Peyer's patch (tissue), 4 donors: ENCODE results near the gene ZFPL1. TPM values are rescaled to one million over a fixed set of nuclear protein-coding genes. Genes with fewer than 3 reads are reported as not detected.

Source experiments
- DNase-seq, 3 donors: peaks; one replicate each; pipeline ENCODE4 v3.0.0-alpha.2; 2017 to 2019
- H3K27ac ChIP-seq, 4 donors: fragments of 200-600 bp; sonication (generic); one replicate each; pipeline ENCODE4 v1.5.1; 2016 to 2019
- H3K27me3 ChIP-seq, 2 donors: fragments of 200-600 bp; sonication (generic); one replicate each; pipeline ENCODE4 v1.5.1; 2019
- H3K36me3 ChIP-seq, 3 donors: fragments of 200-600 bp; sonication (generic); one replicate each; pipeline ENCODE4 v1.5.1; 2016 to 2019
- H3K4me1 ChIP-seq, 4 donors: fragments of 200-600 bp; sonication (generic); one replicate each; pipeline ENCODE4 v1.5.1; 2016 to 2019
- H3K4me3 ChIP-seq, 4 donors: fragments of 200-600 bp; sonication (generic); 1 replicate in 3 of 4; 2 replicates in 1 of 4; pipeline ENCODE4 v1.5.1; 2016 to 2019; ENCODE audit warnings: mild to moderate bottlenecking in 1 of 4
- H3K9me3 ChIP-seq, 4 donors: fragments of 200-600 bp; sonication (generic); one replicate each; pipeline ENCODE4 v1.5.1; 2016 to 2019; ENCODE audit warnings: mild to moderate bottlenecking in 1 of 4
- CTCF ChIP-seq, 6 experiments: fragments of 450-650 bp in 4 of 6; fragments of 200-600 bp in 2 of 6; sonication (generic) in 1 of 6; IDR thresholded peaks; one replicate each; pipeline ENCODE4 v1.5.1; 2017 to 2019; ENCODE audit warnings: antibody characterized with exemption in 6 of 6, mild to moderate bottlenecking in 3 of 6, moderate library complexity in 1 of 6
- POLR2A ChIP-seq, 2 donors: fragments of 450-650 bp; IDR thresholded peaks; one replicate each; pipeline ENCODE4 v1.5.1; 2017; ENCODE audit warnings: antibody characterized with exemption in 2 of 2, mild to moderate bottlenecking in 2 of 2, moderate library complexity in 2 of 2
- total RNA-seq, 4 donors: library from RNA; depleted of rRNA; stranded (reverse); fragments of >200 nt; gene quantifications; one replicate each; pipeline ENCODE4 v1.1.0, GENCODE V29; 2016

ZFPL1 gene
- total RNA-seq, 4 donors from 2014 or later, result 53.9 to 67.6 (median 55.5) TPM

DNA sequence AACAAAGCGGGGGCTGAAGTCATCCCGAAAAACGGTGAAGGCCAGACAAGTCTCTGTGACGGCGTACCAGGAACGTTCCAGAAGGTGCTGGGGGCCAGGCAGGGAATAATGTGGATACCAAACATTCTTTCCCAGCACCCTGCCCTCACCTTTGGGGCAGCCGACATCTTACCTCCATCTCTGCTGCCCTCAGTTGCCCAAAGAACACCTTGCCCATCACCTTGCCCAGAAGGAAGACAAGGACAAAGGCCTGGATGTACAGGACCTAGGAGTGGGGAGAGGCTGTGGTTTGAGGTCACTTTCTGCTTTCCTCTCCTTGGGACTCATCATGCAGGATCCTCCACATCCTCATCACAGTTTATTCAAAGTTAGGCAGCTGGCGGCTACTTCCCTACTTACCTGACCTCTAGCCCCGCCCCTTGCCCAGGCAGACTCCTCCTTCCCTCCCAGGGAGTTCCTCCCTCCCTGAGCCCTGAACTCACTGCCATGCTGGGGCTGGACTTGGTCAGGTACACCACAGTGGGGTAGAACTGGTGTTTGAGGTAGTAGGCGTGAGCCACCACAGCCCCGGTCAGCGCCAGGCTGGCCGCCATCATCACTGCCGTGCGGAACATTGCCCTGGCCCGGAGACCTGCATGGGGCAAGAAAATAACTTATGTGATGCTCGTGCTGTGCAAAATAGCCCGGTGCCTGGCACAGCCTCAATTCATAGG is 49.1 kb downstream of the ZFPL1 start:
- H3K9me3 ChIP-seq, result no peaks in the 10 kb centered on the region
- peaks cover 0 to 48% (median 0%) of the 10 kb centered on the region in 3 donors for H3K36me3 ChIP-seq
- TF ChIP-seq POLR2A (IDR thresholded peaks at IDR 0.05) (peak; percentile 25 to 56), CTCF (IDR thresholded peaks at IDR 0.05) (no peak)
- peaks cover 0 to 30% (median 13%) of the 10 kb centered on the region in 4 donors for H3K4me1 ChIP-seq
- H3K27ac ChIP-seq, result peak overlapping the region; percentile 96 to 99 (median 98)
- DNase-seq, result peak; percentile 86 to 97 (median 96)
- H3K4me3 ChIP-seq, result peak overlapping the region; percentile 81 to 96 (median 86)
- H3K27me3 ChIP-seq, result no peaks in the 10 kb centered on the region

GRCh38 chr11:65133724-65134123 is 49.7 kb downstream of the ZFPL1 start:
- H3K9me3 ChIP-seq, result no peaks in the 10 kb centered on the region
- H3K4me3 ChIP-seq, result peak overlapping the region; percentile 81 to 96 (median 86)
- no peak for TF ChIP-seq POLR2A (IDR thresholded peaks at IDR 0.05)
- TF ChIP-seq CTCF (IDR thresholded peaks at IDR 0.05), result no peak
- DNase-seq, result peak in 2 of 3 donors; percentile 50
- H3K36me3 ChIP-seq, result peaks cover 0 to 42% (median 0%) of the 10 kb centered on the region in 3 donors
- peak overlapping the region; percentile 96 to 99 (median 98) for H3K27ac ChIP-seq
- H3K4me1 ChIP-seq, result peaks cover 0 to 30% (median 13%) of the 10 kb centered on the region in 4 donors
- H3K27me3 ChIP-seq, result no peaks in the 10 kb centered on the region

DNA sequence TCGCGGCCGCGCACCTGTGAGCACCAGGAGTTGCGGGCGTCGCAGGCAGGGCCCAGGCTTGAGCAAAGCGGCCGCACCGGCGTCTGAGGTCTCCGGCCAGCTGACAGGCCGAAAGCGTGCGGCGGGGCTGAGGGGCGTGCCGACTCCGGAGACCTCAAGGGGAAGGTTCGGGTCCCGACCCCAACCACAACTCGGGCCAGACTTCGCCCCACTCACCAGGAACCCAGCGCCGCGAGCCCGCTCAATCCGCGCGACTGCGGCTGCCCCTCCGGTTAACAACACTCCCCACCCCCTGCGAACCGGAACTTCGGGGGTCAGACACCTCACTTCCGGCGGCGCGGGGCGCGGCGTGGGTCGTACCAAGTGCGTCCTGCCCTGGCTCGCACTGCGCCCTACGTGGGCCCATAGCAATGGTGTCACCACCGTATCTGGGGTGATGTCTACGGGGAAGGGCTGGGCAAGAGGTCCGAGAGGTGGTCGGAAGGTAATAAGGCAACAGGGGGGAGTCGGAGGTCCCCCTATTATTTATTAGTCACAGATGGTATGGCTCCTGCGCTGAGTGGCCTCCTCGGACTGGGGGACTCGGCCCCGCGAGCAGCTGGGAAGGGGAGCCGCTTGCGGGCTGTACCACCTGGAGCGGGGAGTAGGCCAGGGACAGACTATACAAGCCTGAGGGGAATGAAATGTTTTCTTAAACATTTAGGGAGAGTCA is 50.4 kb downstream of the ZFPL1 start, which contains the start of gene SYVN1:
TSS of gene SYVN1 (minus strand) at position 280 of the 712 bp plus-strand sequence. CDS start 918 bp downstream, outside the sequence.
- H3K9me3 ChIP-seq, result no peaks in the 10 kb centered on the region
- peak within 1 kb of the TSS; percentile 81 to 96 (median 86) for H3K4me3 ChIP-seq
- peaks cover 0 to 30% (median 13%) of the 10 kb centered on the region in 4 donors for H3K4me1 ChIP-seq
- peak; percentile 94 to 97 (median 96) for DNase-seq
- peak within 1 kb of the TSS; percentile 96 to 99 (median 98) for H3K27ac ChIP-seq
- TF ChIP-seq CTCF (IDR thresholded peaks at IDR 0.05) (peak in 1 of 6 experiments; percentile 22), POLR2A (IDR thresholded peaks at IDR 0.05) (peak; percentile 97 to 98)
- H3K36me3 ChIP-seq, result peaks cover 0 to 35% (median 0%) of the 10 kb centered on the region in 3 donors
- H3K27me3 ChIP-seq, result no peaks in the 10 kb centered on the region

DNA sequence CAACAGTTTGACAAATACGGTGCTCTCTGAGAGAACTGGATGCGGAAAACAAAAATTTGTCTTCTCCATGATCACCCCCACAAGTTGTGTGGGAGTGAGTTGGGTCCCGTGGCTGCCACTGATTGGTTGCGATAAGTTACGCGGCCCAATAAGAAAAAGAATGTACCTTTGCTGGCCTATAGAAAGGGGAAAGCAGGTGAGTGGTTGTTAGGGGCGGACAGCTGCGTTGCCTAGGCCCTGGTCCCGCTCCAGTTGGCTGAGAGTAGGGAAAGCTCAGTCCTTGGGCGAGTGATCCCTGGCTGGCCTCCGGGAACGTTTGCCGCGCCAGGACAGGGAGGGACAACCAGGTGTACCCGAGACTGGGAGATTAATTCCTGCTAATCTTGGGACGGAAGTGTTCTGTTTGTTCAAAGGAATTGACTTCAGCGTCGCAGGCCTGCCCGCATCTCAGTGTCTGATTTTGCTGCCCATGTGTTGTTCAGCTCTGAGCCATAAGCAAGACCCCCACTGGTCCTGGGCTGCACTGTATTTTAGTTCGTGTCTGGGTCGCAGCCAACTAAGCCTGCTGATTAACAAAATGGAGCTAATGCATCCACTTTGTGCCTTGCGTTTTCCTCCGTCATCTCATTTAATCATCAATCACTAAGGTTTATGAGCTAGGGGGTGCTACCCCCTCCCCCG is 51.1 kb downstream of the ZFPL1 start:
- Histone ChIP-seq H3K9me3 (no peaks in the 10 kb centered on the region), H3K27me3 (no peaks in the 10 kb centered on the region), H3K4me1 (peaks cover 0 to 30% (median 11%) of the 10 kb centered on the region in 4 donors), H3K4me3 (peak overlapping the region; percentile 81 to 96 (median 86)), H3K36me3 (peaks cover 0 to 28% (median 0%) of the 10 kb centered on the region in 3 donors), H3K27ac (peak overlapping the region; percentile 96 to 99 (median 98))
- DNase-seq, result peak; percentile 89 to 96 (median 95)
- TF ChIP-seq POLR2A (IDR thresholded peaks at IDR 0.05), result peak; percentile 81 to 91
- TF ChIP-seq CTCF (IDR thresholded peaks at IDR 0.05), result peak in 1 of 6 experiments; percentile 4

DNA sequence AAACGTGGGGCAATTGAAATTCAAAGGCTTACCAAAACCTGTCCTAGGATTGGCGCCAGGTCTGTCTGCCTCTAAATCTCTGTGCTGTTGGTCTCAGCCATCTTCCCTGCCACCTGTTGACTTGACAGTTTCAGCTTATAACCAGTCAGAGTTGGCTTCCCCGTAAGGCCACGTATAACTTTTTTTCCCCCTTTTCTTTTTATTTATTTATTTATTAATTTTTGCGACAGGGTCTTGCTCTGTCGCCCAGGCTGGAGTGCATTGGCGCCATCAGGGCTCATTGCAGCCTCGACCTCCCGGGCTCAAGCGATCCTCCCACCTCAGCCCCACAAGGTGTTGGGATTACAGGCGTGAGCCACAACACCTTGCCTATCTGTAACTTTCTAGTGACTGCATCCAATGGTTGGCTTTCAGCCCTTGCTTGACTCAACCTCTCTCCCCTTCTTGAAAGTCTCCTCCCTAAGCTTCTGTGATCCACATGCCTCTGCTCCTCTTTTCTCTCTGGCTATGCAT is 51.7 kb downstream of the ZFPL1 start:
- Histone ChIP-seq H3K36me3 (peaks cover 0 to 22% (median 0%) of the 10 kb centered on the region in 3 donors), H3K9me3 (no peaks in the 10 kb centered on the region), H3K27me3 (no peaks in the 10 kb centered on the region), H3K4me1 (peaks cover 0 to 30% (median 8%) of the 10 kb centered on the region in 4 donors), H3K4me3 (peak overlapping the region in 3 of 4 donors; percentile 81 to 96 (median 88)), H3K27ac (peak overlapping the region; percentile 96 to 99 (median 98))
- TF ChIP-seq CTCF (IDR thresholded peaks at IDR 0.05) (no peak), POLR2A (IDR thresholded peaks at IDR 0.05) (no peak)
- peak in 1 of 3 donors; percentile 48 for DNase-seq
